ENCODE results near the gene SZT2.
"Not testable (repeated sequence)": the region's sequence is repeated elsewhere in the genome, so short reads cannot be mapped to it uniquely, and the experiment has no call there.

The SZT2 gene

DNA sequence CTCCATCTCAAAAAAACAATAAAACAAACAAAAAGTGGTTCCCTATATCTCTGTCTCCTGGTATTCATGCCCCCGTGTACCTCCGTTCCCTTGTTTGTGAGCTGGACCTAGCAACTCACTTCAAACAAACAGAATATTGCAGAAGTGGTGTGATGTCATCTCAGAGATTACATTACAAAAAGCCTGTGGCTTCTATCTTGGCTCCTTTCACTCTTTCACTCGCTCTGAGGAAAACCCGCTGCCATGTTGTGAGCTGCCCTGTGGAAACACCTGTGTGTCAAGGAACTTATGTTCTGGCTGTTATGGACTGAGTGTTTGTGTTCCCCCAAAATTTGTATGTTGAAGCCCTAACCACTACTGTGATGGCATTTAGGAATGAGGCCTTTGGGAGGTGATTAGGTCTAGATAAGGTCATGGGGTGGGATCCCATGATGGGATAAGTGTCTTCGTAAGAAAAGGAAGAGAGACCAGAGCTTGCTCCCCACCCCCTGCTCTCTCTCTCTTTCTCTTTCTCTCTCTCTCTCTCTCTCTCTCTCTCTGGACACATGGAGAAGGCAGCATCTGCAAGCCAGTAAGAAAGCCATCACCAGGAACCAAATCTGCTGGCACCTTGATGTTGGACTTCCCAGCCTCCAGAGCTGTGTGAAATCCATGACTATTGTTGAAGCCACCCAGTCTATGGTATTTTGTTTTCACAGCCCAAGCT is 71.4 kb downstream of the SZT2 start:
- DNase-seq, result no peak

DNA sequence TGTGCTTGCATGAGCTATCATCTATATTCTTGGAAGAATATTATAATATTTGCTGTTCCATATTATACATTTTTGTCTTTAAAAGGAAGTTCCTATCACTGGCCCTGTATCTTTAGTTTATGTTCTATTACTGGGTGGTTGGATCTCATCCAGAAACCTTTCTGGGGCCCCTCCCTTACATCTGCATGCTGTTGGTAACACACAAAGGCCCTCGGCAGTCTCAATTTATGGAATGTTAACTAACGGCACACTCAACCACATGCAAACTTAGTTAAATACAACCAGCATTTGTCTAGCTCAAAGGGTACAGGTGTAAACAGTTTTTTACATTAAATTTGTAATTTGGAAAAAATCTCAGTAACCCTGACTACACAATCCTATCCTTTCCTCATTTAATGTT is 73.8 kb downstream of the SZT2 start:
- DNase-seq, result no peak

DNA sequence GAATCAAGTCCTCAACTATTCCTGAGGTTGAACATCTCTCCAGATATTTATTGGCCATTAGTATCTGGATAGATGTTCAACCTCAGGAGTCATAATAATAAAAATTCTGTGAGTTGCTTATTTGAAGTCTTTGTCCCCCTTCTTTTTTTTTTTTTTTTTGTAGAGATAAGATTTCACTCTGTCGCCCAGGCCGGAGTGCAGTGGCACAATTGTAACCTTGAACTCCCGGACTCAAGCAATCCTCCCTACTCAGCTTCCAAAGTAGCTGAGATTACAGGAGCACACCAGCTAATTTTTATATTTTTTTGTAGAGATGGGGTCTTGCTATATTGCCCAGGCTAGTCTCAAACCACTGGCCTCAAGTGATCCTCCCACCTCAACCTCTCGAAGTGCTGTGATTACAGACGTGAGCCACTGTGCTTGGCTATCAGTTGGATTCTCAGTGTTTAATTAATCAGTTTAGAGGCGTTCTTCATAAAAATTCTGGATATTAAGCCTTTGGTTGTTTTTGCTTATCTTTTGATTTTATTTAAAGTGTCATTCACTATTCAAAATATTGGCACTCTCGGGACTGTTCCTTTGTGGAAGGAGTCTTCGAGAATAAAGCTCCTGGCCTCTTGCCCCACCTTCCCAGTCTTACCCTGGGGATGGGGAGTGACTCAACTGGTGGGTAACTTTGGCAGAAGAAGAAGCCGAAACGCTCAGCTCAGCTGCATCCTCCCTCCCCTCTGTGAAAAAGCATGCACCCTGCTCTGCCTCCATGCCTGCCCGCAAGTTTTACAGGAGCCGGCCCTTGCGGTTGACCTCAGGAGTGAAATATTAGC is 75.2 kb downstream of the SZT2 start:
- no peak for DNase-seq

DNA sequence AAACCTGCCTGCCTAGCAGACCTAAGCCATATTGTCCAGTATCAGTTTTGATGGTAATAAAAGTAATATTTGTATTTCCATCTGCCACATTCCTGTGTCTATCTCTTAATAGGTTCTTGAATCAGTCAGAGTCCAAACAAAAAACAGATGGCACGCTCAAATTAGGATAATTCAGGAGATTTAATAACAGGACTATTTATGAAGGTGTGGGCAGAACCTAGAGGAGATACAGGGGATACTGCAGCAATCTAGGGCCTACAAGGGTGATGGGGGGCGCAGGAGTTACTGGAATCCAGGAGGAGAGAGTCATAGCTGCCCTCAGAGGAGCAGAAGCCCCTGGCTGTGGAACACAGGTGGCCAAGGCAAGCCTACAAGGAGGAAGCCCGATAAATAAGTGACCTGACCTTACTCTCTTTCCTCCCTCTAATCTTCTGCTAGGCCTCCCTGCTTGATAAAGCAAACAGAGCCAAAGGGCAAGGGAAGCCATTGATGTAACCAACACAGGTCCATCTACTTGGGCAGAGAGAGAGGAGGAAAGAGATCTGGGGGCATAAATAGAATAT is 75.9 kb downstream of the SZT2 start:
- DNase-seq, result no peak

DNA sequence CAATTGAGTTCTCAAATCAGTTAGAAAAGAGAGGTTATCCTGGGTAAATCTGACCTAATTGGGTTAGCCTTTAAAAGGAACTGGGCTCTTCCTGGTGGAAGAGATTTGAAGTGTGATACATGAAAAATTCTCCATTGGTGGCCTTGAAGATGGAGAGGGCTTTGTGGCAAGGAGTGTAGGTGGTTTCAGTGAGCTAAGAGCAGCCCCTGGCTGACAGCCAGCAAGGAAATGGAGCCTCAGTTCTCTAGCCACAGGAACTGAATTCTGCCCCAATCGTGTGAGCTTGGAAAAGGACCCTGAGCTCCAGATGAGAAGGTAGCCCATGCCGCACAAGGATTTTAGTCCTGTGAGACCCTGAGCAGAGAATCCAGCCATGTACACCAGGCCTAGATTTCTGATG is 76.7 kb downstream of the SZT2 start:
- no peak for DNase-seq

DNA sequence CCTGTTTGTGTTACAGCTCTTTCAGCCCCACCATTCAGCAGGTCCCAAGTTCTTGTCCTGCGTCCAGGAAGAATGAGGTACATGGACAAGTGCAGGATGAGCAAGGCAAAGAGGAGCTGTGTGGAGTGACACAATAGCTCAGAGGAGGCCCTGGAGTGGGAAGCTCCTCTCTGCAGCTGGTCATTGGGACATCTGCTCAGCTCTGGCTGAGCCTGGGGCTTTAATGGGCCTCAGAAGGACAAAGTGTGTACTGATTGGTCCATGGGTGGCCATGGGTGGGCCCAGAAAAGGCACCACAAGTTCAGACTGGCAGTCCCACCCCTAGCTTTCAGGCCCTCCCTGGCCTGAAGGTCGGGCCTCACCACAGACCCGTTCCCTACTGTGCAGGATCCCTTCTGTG is 78.7 kb downstream of the SZT2 start:
- DNase-seq, result no peak

DNA sequence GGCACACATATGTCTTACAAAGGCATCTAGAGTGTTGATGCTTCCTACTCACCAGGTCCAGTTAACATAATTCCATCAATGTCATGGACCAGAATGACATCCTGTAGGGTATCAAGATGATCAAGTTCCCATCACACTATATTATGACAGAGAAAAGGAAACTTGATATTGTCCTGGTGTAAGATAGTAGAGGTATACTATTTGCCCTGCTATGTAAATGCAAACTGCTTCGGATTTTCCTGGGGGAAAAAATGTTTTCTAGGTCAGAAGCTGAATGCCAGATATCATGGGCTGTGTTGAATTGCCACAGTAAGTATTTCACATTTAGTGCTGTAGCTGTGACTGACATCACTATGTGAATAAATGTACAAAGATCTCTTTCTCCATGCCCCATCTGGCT is 80.2 kb downstream of the SZT2 start:
- DNase-seq, result no peak

DNA sequence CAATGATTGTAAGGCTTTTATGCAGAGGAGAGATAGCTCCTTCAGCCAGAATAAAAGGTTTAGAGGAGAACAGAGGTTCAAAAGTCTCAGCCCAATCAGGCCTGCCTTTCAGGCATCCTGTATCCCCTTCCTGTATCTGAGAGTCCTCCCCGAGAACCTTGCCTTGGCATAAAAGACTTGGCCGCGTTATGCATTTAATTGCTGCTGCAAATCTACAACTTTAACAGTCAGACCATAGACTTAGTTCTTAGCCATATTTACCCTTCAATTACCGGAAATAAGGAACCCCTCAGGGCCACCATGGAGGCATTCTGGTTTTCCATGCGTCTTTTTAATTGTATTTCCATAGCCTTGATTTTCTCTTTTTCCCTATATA is 82.4 kb downstream of the SZT2 start:
- DNase-seq, result no peak

DNA sequence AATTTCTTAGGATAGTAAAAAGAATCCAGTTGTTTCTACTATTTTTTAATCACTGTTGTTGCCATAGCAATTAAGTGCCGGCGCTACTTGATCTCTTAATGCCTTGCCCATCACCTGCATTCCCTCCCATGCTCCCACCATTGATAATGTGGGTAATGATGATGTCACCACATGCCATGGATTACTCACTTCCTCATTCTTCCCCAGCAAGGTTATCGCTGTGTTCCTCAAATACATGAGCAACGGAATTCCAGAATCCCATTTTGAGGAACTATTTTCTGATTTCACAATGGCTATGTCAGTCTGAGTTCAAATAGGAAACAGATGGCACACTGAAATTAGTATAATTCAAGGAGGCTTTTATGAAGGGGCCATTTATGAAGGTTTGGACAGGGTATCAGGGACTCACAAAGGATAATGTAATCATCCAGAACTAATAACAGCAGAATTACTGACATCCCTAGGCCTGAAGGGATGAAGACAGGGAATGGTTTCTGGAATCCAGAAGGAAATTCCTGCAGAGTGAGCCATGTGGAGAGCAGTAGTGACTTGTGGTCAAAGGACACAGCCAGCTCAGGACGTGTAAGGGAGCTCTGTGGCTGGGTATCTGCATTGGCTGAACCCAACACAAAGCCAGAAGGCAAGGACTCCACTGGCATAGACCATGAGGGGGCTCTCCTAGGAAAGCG is 82.9 kb downstream of the SZT2 start:
- DNase-seq, result not testable (repeated sequence)

DNA sequence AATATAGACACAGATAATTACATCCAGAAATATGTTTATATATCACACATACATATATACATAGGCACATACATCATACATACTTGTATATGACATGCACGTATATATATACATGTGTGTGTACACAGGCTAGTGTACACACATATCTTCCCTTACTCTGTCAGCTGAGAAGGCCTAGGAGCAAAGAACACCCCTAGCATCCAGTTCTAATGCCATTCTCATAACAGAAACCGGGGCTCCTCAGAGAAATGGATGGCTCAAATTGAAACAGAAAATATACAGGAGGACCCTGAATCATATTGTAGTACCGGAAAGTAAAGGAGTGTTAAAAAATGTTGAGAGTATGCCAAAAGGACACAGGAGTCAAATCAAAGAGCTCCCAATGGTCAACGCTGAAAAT is 83.8 kb downstream of the SZT2 start:
- no peak for DNase-seq

DNA sequence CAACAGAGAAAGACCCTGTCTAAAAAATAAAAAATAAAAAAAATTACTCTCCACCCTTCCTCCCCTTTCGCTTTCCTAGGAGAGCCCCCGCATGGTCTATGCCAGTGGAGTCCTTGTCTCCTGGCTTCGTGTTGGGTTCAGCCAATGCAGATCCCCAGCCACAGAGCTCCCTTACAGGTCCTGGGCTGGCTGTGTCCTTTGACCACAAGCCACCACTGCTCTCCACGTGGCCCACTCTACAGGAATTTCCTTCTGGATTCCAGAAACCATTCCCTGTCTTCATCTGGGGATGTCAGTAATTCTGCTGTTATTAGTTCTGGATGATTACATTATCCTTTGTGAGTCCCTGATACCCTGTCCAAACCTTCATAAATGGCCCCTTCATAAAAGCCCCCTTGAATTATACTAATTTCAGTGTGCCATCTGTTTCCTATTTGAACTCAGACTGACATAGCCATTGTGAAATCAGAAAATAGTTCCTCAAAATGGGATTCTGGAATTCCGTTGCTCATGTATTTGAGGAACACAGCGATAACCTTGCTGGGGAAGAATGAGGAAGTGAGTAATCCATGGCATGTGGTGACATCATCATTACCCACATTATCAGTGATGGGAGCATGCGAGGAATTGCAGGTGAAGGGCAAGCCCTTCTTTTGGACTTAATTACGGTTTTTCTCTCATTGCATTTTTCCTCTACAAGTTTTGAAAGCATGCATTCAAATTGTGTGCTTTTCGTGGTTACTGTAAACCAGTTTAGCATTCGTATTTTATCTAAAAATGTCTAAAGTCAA is 86.1 kb downstream of the SZT2 start:
- DNase-seq, result not testable (repeated sequence)

DNA sequence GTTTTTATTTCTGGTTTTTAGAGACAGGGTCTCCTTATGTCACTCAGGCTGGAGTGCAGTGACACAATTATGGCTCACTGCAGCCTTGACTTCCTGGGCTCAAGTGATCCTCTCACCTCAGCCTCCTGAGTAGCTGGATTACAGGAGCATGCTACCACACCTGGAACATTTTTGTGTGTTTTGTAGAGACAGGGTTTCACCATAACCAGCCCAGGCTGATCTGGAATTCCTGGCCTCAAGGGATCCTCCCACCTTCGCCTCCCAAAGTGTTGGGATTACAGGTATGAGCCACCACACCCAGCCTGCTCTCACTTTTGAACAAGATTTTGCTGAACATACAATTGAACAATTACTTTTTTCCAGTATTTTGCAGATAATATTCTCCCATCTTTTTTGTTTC is 88.0 kb downstream of the SZT2 start:
- DNase-seq, result no peak

DNA sequence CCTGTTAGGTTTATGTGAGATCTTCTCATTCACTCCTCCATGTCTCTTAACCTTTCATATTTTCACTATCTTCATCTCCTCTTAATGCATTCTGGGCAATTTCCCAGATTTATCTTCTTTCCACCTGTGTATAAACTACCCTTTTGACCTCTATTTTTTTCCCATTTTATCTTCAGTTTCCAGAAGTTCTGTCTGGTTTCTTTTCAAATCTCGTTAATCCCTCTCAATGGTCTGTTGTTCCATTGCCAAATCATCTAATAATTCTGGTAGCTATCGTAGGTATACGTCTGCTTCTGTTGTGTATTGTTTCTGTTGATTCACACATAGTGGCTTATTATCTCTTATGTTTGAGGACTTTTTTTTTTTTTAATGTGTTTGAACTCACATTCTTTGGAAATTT is 89.7 kb downstream of the SZT2 start:
- no peak for DNase-seq

DNA sequence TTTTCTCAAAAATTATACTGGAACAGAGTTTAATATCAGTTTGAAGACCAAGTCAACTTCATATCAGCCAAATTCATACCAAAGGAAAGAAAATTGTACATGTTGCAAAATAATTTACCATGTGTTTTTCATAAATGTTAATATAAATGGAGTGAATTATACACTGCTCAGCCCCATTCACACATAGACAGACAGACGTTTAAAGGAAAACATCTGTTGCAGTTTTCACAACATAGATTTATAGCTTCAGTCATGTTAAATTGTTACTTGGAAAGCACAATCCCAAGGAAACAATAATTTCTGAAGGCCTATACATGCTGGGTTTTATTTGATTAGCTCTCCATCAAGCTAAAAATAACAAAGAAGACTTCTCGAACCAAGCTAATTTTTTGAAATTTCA is 91.8 kb downstream of the SZT2 start:
- DNase-seq, result no peak

DNA sequence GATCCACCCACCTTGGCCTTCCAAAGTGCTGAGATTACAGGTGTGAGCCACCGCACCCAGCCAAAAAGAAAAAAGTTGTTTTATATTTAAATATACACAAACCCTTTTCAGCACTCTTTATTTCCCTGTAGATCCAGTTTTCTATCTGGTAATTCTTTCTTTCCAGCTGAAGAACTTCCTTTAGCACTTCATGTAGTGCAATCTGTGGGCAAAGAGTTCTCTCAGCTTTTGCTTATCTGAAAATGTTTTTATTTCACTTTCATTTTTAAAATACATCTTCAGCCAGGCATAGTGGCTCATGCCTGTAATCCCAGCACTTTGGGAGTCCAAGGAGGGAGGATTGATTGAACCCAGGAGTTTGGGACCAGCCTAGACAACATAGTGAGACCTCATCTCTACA is 92.5 kb downstream of the SZT2 start:
- no peak for DNase-seq

DNA sequence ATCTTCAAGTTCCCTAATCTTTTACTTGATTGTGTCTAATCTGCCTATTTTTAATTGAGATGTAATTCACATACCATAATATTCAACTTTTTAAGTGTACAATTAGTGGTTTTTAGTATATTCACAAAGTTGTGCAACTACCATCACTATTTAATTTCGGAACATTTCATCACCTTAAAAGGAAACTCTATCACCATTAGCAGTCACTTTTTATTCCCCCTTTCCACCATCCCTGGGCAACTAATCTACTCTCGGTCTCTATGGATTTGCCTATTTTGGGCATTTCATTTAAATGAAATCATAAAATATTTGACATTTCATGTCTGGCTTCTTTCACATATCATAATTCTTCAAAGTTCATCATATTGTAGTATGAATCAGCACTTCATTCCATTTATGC is 94.7 kb downstream of the SZT2 start:
- no peak for DNase-seq

DNA sequence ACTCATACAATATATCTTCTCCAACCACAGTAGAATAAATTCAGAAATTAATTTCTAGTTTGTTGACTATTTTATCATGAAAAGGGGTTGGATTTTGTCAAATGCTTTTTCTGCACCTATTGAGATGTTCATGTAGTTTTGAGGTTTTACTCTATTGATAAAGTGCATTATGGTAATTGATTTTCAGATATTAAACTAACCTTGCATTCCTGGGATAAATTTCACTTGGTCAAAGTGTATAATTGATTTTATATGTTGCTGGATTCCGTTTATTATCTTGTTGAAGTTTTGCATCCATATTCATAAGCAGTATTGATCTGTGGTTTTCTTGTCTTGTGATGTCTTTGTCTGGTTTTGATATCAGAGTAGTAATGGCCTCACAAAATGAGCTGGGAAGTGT is 98.5 kb downstream of the SZT2 start:
- no peak for DNase-seq

DNA sequence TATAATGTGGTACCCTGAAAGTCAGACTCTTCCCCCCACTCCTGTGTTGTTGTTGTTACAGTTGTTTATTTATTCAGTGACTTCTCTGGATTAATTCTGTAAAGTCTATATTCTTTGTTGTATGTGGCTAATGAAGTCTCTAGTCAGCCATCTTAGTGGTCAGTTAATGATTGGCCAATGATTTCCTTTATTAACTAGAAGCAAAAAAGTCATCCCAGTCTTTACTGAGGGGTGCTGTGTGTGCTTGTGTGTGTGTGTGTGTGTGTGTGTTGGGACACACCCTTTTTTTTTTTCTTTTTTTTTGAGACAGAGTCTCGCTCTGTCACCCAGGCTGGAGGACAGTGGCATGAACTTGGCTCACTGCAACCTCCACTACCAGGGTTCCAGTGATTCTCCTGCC is 101.4 kb downstream of the SZT2 start:
- DNase-seq, result no peak

DNA sequence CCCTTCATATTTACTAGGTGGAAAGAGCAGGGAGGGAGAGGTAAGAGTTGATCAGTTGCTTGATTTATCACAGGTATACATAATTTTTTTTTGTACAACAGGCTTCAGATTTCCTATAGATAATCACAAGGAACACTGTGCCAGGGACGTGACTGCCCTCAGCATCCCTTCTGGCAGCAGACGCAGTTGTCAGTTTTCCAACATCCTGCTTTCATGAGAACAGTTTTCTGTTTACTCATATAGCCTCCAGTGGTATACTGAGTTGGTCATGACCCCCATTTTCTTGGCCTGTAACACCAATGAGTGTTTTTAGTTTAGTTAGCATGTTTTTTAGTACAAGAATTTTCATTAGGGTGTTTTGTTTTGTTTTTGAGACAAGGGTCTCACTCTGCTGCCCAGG is 103.1 kb downstream of the SZT2 start:
- DNase-seq, result no peak

DNA sequence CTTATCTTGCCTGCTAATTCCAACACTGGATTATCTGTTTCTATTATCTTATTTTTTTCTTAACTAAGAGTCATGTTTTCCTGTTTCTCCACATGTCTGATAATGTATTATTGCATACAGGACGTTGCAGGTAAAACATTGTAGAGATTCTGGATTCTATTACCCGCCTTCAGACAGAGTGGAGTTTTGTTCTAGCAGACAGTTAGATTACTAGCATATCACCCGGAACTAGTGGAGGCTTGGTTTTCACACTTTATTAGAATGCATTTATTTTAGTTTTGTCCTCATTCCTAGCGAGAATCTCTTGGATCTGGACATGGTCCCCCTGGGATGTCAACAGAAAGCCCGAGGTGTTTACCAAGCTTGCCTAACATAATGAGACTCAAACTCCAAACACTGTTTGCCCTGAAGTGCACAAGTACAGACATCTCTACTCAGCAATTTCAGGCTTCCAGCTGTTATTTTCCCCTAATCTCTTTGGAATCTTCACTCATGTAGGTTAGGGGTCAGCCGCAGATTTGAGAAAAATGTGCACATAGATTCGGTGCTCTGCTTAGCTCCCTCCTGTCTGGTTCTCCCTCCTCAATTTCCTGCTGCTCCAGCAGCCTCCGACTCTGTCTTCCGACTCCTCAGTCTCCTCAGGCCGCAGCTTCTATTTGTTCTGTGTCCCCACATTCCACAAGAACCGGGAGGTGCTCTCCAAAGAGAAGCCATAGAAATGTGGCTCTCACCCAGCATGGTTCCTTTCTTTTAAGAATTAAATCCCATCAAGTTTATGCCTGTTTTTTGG is 104.2 kb downstream of the SZT2 start:
- no peak for DNase-seq

DNA sequence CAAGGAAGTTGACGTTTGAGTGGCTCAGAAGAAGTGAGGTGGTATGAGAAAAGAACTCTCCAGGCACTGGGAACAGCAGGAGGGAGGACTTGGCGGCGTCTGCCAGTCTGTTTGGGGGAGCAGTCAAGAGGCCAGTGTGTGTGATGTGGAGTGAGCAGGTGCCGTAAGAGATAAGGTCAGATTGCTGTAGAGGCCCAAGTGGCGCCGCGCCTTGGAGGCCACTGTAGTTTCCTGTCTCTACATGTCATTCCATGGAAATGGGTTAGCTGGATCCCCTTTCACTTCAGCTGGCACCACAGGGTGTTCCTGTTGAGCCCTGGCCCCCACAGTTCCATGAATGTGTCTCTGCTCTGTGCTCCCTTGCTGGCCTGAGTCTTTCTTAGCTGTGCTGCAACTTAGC is 105.5 kb downstream of the SZT2 start:
- no peak for DNase-seq

DNA sequence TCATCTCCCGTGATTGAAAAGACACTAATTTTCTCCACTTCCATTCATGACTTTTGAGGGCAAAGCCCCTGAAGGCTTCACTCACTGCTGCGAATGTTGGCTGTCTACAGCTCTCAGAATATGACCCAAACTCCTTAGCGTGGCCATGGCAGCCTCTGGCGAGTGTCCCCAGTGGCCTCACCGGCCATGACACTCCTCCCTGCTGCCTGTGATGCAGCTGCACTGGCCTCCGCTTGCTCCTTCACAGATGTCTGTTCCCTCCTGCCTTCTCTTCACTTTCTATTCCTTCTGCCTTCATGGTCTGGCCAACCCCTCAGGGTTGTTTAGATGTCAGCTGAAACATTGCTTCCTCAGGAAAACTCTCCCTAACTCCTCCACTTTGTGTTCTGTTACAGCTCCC is 110.2 kb downstream of the SZT2 start:
- no peak for DNase-seq
